Epithelial cell of proximal tubule (primary cell): ENCODE results near the gene PTPRD. TPM values are rescaled to one million over a fixed set of nuclear protein-coding genes. Genes with fewer than 3 reads are reported as not detected.

Experiments
- DNase-seq: peaks from one replicate; pipeline ENCODE4 v3.0.0-alpha.2; 2011; ENCODE audit warnings: low read depth
- H3K4me3 ChIP-seq: 2 replicates; pipeline ENCODE4 v1.5.1; 2011; ENCODE audit warnings: low read depth, mild to moderate bottlenecking, low read length
- total RNA-seq: library from RNA; depleted of rRNA; stranded (reverse); fragments of >200 nt; gene quantifications from 2 replicates; pipeline ENCODE4 v1.2.3, GENCODE V29; 2015
- TF ChIP-seq, protein P1 (sequence below): conservative IDR thresholded peaks from 2 replicates; pipeline ENCODE4 v1.5.1; 2012; ENCODE audit warnings: low read depth, mild to moderate bottlenecking, low read length

PTPRD gene
- total RNA-seq, 1 donor from 2014 or later, result 3.2 TPM

DNA sequence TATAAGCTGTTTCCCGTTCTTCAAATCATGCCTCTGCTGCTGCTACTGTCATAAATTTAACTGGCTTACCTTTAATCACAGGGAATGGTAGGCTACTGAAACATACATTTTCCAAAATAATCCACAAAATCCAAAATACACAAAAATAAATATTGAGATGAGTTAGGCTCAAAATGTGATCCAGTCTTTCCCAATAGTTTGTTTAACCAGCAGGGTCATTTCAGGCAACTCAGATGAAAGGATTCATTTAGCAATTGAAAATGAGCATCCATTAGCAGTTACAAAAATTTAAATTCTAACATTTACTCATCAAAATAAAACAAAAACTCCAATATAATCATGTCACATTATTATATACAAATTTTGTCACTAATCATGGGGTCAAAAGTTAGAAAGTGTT lies 1797.6 kb downstream of the PTPRD start:
- no peak overlapping the region for H3K4me3 ChIP-seq
- TF ChIP-seq, protein P1, sequence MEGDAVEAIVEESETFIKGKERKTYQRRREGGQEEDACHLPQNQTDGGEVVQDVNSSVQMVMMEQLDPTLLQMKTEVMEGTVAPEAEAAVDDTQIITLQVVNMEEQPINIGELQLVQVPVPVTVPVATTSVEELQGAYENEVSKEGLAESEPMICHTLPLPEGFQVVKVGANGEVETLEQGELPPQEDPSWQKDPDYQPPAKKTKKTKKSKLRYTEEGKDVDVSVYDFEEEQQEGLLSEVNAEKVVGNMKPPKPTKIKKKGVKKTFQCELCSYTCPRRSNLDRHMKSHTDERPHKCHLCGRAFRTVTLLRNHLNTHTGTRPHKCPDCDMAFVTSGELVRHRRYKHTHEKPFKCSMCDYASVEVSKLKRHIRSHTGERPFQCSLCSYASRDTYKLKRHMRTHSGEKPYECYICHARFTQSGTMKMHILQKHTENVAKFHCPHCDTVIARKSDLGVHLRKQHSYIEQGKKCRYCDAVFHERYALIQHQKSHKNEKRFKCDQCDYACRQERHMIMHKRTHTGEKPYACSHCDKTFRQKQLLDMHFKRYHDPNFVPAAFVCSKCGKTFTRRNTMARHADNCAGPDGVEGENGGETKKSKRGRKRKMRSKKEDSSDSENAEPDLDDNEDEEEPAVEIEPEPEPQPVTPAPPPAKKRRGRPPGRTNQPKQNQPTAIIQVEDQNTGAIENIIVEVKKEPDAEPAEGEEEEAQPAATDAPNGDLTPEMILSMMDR, result no peak
- DNase-seq, result no peak

DNA sequence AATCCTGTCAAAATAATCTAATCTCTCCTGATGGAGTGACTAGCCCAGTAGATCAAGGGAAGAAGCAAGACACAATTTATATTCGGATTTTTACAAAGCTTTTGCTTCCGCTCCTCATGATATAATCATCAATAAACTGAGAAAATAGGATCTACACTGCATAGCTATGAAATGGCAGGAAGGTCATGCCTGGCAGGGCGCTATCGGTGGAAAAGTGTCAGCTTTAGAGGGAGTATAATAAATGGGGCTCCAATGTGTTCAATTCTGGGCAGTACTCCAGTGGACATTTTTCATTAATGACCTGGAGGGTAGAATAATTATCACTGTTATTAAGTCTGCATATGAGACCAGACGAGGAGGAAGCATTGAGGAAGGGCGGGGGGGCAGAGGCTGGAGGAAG lies 1799.9 kb downstream of the PTPRD start:
- no peak overlapping the region for H3K4me3 ChIP-seq
- no peak for DNase-seq
- TF ChIP-seq, protein P1, result no peak

DNA sequence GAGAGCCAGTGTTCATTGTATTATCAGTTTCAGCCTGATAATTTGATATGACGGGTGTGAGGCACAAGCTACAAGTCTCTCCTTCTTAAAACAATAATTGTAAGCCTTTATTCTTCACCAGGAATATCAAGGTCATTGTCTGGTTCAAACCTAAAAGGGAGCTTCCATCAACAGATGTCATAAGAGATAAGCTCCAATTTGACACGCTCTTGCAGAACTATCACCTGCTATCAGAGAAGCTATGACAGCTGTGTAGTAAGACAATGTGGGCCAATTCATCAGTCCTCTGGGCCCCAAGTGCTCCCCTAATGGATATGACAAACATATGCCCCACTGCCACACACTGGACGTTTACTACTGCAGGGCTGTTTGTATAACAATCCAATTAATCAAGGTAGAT lies 1803.1 kb downstream of the PTPRD start:
- no peak overlapping the region for H3K4me3 ChIP-seq
- DNase-seq, result no peak
- TF ChIP-seq, protein P1, result no peak

DNA sequence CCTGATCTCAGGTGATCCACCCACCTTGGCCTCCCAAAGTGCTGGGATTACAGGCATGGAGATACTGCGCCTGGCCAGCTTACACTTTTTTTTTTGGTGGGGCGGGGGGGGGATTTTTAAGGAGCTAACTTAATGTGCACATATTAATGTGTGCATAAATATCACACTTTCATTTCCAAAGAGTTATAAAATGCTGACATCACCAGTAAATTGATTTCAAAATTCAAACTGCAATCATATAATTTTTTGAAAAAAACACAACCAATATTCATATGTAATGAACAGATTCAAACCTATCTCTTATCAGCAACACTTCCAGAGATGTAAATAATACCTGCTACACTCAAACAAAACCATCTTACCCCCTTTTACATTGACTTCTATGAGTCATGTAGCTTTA lies 1806.7 kb downstream of the PTPRD start:
- TF ChIP-seq, protein P1, result no peak
- no peak overlapping the region for H3K4me3 ChIP-seq
- DNase-seq, result no peak

DNA sequence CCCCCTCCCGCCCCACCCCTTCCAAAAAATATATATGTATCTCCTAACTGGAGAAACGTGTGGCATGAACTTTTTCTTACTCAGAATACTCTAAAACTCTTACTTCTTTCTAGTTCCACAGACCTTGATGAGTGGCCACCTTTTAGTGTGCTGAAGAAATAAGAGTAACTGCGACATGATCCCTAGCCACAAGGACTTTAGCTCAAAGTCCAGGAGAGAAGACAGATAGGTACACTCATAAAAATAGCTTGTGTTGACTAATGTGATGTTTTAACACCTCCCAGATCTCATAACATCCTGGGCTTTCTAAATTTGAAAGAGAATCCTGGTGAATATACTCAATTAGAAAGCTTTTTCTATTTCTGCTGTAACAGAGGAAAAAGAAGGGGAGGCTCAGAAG lies 1808.2 kb downstream of the PTPRD start:
- no peak overlapping the region for H3K4me3 ChIP-seq
- DNase-seq, result no peak
- TF ChIP-seq, protein P1, result no peak

DNA sequence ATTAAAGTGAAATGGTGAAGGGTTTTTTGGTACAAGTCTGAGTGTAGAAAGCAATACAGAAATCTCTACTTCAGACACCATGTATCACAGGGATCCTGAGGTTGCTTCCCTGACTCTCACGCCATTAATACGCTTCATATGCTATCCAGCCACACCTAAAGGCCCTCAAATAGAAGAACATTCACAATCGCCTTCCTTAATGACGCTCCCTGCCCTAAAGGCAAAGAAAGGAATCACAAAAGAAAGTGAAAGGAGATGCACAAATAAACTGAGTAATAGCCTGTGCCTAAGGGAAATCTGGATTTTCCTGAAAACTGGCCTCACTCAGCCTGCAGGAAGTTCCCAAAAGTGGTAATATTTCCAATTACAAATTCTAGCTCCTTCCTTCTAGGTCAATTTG lies 1810.6 kb downstream of the PTPRD start:
- H3K4me3 ChIP-seq, result no peak overlapping the region
- no peak for DNase-seq
- TF ChIP-seq, protein P1, result no peak

DNA sequence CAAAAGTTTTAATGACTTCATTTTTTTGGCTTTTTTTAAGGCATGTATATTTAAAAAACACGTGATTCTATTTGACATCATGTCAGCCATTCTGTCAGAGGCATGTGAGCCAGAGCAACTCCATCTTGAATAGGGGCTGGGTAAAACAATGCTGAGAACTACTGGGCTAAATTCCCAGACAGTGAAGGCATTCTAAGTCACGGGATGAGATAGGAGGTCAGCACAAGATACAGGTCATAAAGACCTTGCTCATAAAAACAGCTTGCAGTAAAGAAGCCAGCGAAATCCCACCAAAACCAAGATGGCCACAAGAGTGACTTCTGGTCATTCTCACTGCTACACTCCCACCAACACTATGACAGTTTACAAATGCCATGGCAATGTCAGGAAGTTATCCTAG lies 1812.6 kb downstream of the PTPRD start:
- TF ChIP-seq, protein P1, result no peak
- no peak overlapping the region for H3K4me3 ChIP-seq
- DNase-seq, result no peak
